ENCODE measurements around the gene PEX5L. TPM values are rescaled to one million over a fixed set of nuclear protein-coding genes. Genes with fewer than 3 reads are reported as not detected.

PEX5L gene
- total and polyA plus RNA-seq, 2 experiments from 2014 or later, result 6.3 to 7.0 TPM

GRCh38 chr3:180017846-180018245 is 18.9 kb downstream of the PEX5L start:
- TF ChIP-seq ETS1 (IDR thresholded peaks at IDR 0.05) (no peak), REST (IDR thresholded peaks at IDR 0.05; ENCODE audit: unreplicated experiment) (no peak), CTCF (conservative IDR thresholded peaks at IDR 0.05; ENCODE audit: low read depth in 2 of 2) (no peak), STAT1 (IDR thresholded peaks at IDR 0.05; ENCODE audit: unreplicated experiment) (no peak), ZNF114 (CRISPR knock-in tag; IDR thresholded peaks at IDR 0.05) (no peak), CREB1 (CRISPR knock-in tag; IDR thresholded peaks at IDR 0.05; ENCODE audit: low read depth) (no peak), NANOG (IDR thresholded peaks at IDR 0.05; ENCODE audit: borderline replicate concordance) (no peak), POLR2AphosphoS5 (IDR thresholded peaks at IDR 0.05; ENCODE audit: low read depth) (no peak), ZNF331 (CRISPR knock-in tag; IDR thresholded peaks at IDR 0.05; ENCODE audit: low read depth) (no peak), ZNF462 (CRISPR knock-in tag; IDR thresholded peaks at IDR 0.05) (no peak), JUNB (IDR thresholded peaks at IDR 0.05; ENCODE audit: unreplicated experiment) (no peak), EZH2 (IDR thresholded peaks at IDR 0.05; ENCODE audit: low read depth, unreplicated experiment) (no peak), EZH2phosphoT487 (IDR thresholded peaks at IDR 0.05; ENCODE audit: unreplicated experiment) (no peak)
- H4K20me1 ChIP-seq (replicated peaks; ENCODE audit: insufficient read depth), result no peaks in the 10 kb centered on the region
- no peaks in the 10 kb centered on the region for H3K4me1 ChIP-seq (ENCODE audit: insufficient read depth)
- no peak overlapping the region for H3K27ac ChIP-seq (ENCODE audit: low read depth)
- Mint-ChIP-seq H3K36me3 (ENCODE audit: low read depth) (no peaks in the 10 kb centered on the region), H3K27me3 (ENCODE audit: insufficient read depth, low read depth, poor library complexity) (no peaks in the 10 kb centered on the region), H3K27ac (no peak overlapping the region), H3K4me1 (no peaks in the 10 kb centered on the region), H3K9me3 (no peaks in the 10 kb centered on the region), H3K4me3 (no peak overlapping the region)
- H3K36me3 ChIP-seq (ENCODE audit: insufficient read depth), result no peaks in the 10 kb centered on the region
- no peak overlapping the region for H3K4me3 ChIP-seq
- H2AFZ ChIP-seq, result no peak overlapping the region
- 0 out of 2 replicates have a peak, but pooled peaks cover 4% of the 10 kb centered on the region for H3K79me2 ChIP-seq (replicated peaks; ENCODE audit: insufficient read depth)
- H3K27me3 ChIP-seq (ENCODE audit: insufficient read depth), result no peaks in the 10 kb centered on the region
- no peak for ATAC-seq
- H3F3A ChIP-seq (replicated peaks; ENCODE audit: low read depth), result no peaks in the 10 kb centered on the region
- no peak overlapping the region for H3K4me2 ChIP-seq
- no peaks in the 10 kb centered on the region for H3K9me2 ChIP-seq (ENCODE audit: insufficient read depth)
- DNase-seq (ENCODE audit: low spot score), result no peak
